Measurements from ENCODE around the gene RCAN2. TPM values are rescaled to one million over a fixed set of nuclear protein-coding genes. Genes with fewer than 3 reads are reported as not detected.

Gene RCAN2
- total and polyA plus RNA-seq, 2 experiments from 2014 or later = 6.0 to 9.3 TPM

DNA sequence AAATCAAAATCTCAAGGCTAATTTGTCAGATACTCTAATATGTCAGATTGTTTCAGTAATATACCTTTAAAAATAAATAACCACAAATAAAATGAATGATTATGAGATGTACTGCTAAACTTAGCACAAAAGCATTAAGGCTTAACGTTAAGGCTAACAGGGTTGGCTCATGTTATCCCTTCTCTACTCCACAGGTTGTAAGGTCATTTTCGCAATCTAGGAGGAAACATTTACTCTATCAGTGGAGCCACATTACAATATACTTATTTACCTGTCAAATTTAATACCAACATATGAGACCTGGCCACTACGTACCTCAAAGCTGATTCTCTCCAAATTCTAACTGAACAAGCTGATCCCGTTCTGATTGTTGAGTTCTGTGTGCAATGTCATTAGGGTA lies 95.7 kb downstream of the RCAN2 start:
- Mint-ChIP-seq H3K27me3 (ENCODE audit: insufficient read depth, low read depth, poor library complexity) (peaks cover 3% of the 10 kb centered on the region), H3K36me3 (ENCODE audit: low read depth) (no peaks in the 10 kb centered on the region), H3K27ac (no peak overlapping the region), H3K4me3 (no peak overlapping the region), H3K4me1 (no peaks in the 10 kb centered on the region), H3K9me3 (no peaks in the 10 kb centered on the region)
- Histone ChIP-seq H3K4me3 (no peak overlapping the region), H3K36me3 (ENCODE audit: insufficient read depth) (no peaks in the 10 kb centered on the region), H2AFZ (no peak overlapping the region), H3K27ac (ENCODE audit: low read depth) (no peak overlapping the region), H3K79me2 (replicated peaks; ENCODE audit: insufficient read depth) (no peaks in the 10 kb centered on the region), H3K27me3 (ENCODE audit: insufficient read depth) (no peaks in the 10 kb centered on the region), H3K4me2 (no peak overlapping the region), H3K4me1 (ENCODE audit: insufficient read depth) (no peaks in the 10 kb centered on the region), H3K9me2 (ENCODE audit: insufficient read depth) (no peaks in the 10 kb centered on the region), H4K20me1 (replicated peaks; ENCODE audit: insufficient read depth) (no peaks in the 10 kb centered on the region), H3F3A (replicated peaks; ENCODE audit: low read depth) (no peaks in the 10 kb centered on the region)
- no peak for ATAC-seq
- TF ChIP-seq ZNF114 (CRISPR knock-in tag; IDR thresholded peaks at IDR 0.05) (no peak), EZH2phosphoT487 (IDR thresholded peaks at IDR 0.05; ENCODE audit: unreplicated experiment) (no peak), NANOG (IDR thresholded peaks at IDR 0.05; ENCODE audit: borderline replicate concordance) (no peak), ZNF331 (CRISPR knock-in tag; IDR thresholded peaks at IDR 0.05; ENCODE audit: low read depth) (no peak), CREB1 (CRISPR knock-in tag; IDR thresholded peaks at IDR 0.05; ENCODE audit: low read depth) (no peak), JUNB (IDR thresholded peaks at IDR 0.05; ENCODE audit: unreplicated experiment) (no peak), STAT1 (IDR thresholded peaks at IDR 0.05; ENCODE audit: unreplicated experiment) (no peak), POLR2AphosphoS5 (IDR thresholded peaks at IDR 0.05; ENCODE audit: low read depth) (no peak), EZH2 (IDR thresholded peaks at IDR 0.05; ENCODE audit: low read depth, unreplicated experiment) (no peak), ZNF462 (CRISPR knock-in tag; IDR thresholded peaks at IDR 0.05) (no peak)
- TF ChIP-seq, protein P1, sequence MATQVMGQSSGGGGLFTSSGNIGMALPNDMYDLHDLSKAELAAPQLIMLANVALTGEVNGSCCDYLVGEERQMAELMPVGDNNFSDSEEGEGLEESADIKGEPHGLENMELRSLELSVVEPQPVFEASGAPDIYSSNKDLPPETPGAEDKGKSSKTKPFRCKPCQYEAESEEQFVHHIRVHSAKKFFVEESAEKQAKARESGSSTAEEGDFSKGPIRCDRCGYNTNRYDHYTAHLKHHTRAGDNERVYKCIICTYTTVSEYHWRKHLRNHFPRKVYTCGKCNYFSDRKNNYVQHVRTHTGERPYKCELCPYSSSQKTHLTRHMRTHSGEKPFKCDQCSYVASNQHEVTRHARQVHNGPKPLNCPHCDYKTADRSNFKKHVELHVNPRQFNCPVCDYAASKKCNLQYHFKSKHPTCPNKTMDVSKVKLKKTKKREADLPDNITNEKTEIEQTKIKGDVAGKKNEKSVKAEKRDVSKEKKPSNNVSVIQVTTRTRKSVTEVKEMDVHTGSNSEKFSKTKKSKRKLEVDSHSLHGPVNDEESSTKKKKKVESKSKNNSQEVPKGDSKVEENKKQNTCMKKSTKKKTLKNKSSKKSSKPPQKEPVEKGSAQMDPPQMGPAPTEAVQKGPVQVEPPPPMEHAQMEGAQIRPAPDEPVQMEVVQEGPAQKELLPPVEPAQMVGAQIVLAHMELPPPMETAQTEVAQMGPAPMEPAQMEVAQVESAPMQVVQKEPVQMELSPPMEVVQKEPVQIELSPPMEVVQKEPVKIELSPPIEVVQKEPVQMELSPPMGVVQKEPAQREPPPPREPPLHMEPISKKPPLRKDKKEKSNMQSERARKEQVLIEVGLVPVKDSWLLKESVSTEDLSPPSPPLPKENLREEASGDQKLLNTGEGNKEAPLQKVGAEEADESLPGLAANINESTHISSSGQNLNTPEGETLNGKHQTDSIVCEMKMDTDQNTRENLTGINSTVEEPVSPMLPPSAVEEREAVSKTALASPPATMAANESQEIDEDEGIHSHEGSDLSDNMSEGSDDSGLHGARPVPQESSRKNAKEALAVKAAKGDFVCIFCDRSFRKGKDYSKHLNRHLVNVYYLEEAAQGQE (IDR thresholded peaks at IDR 0.05; ENCODE audit: unreplicated experiment) = no peak
- TF ChIP-seq, protein P2, sequence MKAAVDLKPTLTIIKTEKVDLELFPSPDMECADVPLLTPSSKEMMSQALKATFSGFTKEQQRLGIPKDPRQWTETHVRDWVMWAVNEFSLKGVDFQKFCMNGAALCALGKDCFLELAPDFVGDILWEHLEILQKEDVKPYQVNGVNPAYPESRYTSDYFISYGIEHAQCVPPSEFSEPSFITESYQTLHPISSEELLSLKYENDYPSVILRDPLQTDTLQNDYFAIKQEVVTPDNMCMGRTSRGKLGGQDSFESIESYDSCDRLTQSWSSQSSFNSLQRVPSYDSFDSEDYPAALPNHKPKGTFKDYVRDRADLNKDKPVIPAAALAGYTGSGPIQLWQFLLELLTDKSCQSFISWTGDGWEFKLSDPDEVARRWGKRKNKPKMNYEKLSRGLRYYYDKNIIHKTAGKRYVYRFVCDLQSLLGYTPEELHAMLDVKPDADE (IDR thresholded peaks at IDR 0.05) = no peak
- TF ChIP-seq, protein P3, sequence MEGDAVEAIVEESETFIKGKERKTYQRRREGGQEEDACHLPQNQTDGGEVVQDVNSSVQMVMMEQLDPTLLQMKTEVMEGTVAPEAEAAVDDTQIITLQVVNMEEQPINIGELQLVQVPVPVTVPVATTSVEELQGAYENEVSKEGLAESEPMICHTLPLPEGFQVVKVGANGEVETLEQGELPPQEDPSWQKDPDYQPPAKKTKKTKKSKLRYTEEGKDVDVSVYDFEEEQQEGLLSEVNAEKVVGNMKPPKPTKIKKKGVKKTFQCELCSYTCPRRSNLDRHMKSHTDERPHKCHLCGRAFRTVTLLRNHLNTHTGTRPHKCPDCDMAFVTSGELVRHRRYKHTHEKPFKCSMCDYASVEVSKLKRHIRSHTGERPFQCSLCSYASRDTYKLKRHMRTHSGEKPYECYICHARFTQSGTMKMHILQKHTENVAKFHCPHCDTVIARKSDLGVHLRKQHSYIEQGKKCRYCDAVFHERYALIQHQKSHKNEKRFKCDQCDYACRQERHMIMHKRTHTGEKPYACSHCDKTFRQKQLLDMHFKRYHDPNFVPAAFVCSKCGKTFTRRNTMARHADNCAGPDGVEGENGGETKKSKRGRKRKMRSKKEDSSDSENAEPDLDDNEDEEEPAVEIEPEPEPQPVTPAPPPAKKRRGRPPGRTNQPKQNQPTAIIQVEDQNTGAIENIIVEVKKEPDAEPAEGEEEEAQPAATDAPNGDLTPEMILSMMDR (conservative IDR thresholded peaks at IDR 0.05; ENCODE audit: low read depth in 2 of 2) = no peak
- no peak for DNase-seq (ENCODE audit: low spot score)
